ENCODE measurements around the gene AK9.

The AK9 gene

DNA sequence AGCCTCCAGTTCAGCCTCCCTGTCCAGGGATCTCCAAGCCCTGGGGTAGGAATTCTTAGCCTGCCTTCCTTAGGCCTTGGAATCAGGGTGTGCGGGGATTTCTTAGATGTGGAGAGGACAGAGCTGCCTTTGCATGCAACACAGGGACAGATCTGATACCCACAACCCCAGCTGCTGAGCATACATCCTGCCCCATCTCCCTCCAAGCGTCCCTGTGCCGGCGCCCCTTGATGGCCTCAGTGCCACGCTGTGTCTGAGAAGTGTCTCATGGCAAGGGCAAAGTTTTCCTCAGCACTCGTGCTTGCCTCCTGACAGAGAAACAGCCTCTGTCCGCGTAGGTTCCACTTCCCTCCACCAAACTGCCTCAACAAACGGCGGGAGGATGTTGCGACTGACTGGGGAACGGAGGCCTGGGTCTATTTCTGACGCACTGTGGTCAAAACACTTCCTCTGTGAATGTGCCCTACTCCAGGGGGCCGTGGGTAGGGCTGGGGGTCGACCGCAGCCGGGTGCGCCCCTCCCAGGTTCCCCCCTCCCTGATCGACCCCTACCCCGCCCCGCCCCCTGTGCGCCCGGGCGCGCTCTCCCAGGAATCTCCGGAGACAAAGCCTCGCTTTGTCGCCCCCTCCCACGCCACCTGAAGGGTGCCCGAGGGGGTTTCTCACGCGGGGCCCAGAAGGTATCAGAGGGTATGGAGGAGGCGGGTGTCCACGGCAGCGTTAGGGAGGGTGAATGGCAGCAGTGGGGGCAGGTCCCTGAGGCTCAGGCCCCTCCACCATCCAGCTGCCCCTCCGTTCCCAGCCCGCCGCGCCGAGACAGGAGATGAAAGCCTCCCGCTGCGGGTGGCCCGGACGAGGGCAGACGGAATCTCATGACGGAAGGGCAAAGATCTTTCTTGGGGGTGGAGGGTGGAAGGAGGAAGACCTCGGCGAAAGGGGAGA is 236.2 kb downstream of the AK9 start:
- peaks cover 10% of the 10 kb centered on the region for H3K36me3 ChIP-seq (ENCODE audit: control insufficient read depth, insufficient read depth, low read length, severe bottlenecking)
- H3K4me3 ChIP-seq (ENCODE audit: low read length) = peak overlapping the region; percentile 87
- DNase-seq (ENCODE audit: low read depth) = peak; percentile 47

DNA sequence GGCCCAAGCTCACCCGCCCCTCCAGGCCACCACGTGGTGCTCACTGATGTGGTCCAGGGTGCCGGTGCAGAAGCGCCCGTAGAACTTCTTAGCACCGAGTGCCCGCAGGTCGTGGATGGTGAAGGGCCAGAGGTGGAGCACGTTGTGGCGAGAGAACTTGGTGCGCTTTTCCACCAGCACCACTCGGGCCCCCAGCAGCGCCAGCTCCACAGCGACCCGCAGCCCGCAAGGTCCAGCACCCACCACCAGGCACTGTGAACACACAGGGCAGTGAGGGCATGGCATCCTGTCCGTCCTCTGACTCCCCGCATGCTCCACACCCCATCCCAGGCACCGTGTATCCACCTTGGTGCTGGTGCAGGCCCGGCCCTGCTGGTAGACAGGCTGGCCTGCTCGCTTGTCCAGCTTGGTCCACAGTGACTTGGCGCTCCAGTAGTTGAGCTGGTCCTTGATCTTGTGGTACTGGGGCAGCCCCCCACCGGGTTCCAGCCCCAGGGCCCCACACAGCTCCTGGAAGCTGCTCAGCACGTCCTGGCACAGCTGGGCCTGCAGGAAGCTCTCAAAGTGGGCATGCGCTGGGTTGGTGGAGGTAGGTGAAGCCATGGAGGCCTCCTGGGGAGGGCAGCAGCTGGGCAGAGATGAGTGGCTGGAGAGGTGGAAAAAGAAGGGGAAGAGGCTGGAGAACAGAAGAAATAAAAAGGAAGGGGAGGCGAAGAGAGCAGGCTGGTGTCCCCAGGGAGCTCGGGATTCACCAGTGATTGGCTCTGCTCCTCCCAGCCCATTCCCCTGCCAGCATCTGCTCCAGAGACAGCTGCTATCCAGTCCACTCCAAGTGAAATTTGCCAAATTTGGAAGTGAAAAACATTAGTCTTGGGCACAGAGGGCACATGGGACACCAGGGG is 237.2 kb downstream of the AK9 start:
- H3K36me3 ChIP-seq (ENCODE audit: control insufficient read depth, insufficient read depth, low read length, severe bottlenecking) = peaks cover 10% of the 10 kb centered on the region
- DNase-seq (ENCODE audit: low read depth) = no peak
- H3K4me3 ChIP-seq (ENCODE audit: low read length) = peak overlapping the region; percentile 87
- no peaks in the 10 kb centered on the region for H3K9me3 ChIP-seq (ENCODE audit: control insufficient read depth, low read length)
- H3K4me1 ChIP-seq (ENCODE audit: control insufficient read depth, insufficient read depth, low read length) = peaks cover 25% of the 10 kb centered on the region
- H3K27me3 ChIP-seq (replicated peaks; ENCODE audit: control insufficient read depth, insufficient read depth, low read length) = no peaks in the 10 kb centered on the region
- peak overlapping the region; percentile 87 for H3K9ac ChIP-seq (ENCODE audit: low read length)

More for the DNA sequence above, 236.2 kb downstream of the AK9 start:
- Histone ChIP-seq H3K27me3 (replicated peaks; ENCODE audit: control insufficient read depth, insufficient read depth, low read length) (no peaks in the 10 kb centered on the region), H3K9ac (ENCODE audit: low read length) (peak overlapping the region; percentile 87), H3K9me3 (ENCODE audit: control insufficient read depth, low read length) (no peaks in the 10 kb centered on the region), H3K4me1 (ENCODE audit: control insufficient read depth, insufficient read depth, low read length) (peaks cover 25% of the 10 kb centered on the region)

DNA sequence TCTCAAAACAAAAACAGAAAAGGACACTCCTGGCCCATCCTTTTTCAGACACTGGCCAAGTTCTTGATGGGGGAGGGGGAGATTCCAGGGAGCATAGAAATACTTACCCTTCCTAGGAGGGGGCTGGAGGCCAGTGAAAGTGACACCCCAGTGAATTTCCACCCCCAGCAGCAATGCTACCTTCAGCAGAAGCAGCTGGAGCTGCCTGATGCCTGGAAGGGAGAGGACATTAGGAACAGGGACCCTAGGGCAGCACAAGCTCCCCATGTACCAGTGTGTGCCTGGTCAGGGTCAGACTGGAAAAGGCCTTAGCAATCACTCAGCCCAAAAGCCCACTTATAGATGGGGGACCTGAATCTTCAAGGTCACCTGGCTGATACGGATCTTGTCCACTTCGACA is 237.8 kb downstream of the AK9 start:
- no peaks in the 10 kb centered on the region for H3K27me3 ChIP-seq (replicated peaks; ENCODE audit: control insufficient read depth, insufficient read depth, low read length)
- H3K4me3 ChIP-seq (ENCODE audit: low read length) = no peak overlapping the region
- no peak overlapping the region for H3K9ac ChIP-seq (ENCODE audit: low read length)
- H3K9me3 ChIP-seq (ENCODE audit: control insufficient read depth, low read length) = no peaks in the 10 kb centered on the region
- no peak for DNase-seq (ENCODE audit: low read depth)
- H3K36me3 ChIP-seq (ENCODE audit: control insufficient read depth, insufficient read depth, low read length, severe bottlenecking) = peaks cover 10% of the 10 kb centered on the region
- peaks cover 25% of the 10 kb centered on the region for H3K4me1 ChIP-seq (ENCODE audit: control insufficient read depth, insufficient read depth, low read length)

DNA sequence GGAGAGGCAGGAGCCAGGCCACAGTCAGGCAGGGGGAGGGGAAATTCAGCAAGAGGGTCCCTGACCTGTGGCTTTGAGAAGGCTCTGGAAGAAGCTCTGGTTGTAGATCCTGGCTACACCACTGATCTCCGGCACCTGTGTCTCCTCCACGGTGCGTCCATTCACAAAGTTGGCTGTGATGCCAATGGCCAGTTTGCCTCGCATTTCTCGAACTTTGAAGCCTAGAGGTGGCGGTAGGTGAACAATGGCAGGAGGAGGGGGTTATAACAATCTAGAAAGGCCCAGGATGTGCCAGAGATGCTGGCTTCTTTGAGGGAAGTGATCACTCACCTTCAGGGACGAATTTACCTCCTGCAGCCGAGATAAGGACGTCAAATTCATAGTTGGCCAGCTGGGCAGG is 238.8 kb downstream of the AK9 start:
- H3K9me3 ChIP-seq (ENCODE audit: control insufficient read depth, low read length) = no peaks in the 10 kb centered on the region
- H3K27me3 ChIP-seq (replicated peaks; ENCODE audit: control insufficient read depth, insufficient read depth, low read length) = no peaks in the 10 kb centered on the region
- DNase-seq (ENCODE audit: low read depth) = no peak
- H3K9ac ChIP-seq (ENCODE audit: low read length) = no peak overlapping the region
- peaks cover 18% of the 10 kb centered on the region for H3K4me1 ChIP-seq (ENCODE audit: control insufficient read depth, insufficient read depth, low read length)
- H3K4me3 ChIP-seq (ENCODE audit: low read length) = no peak overlapping the region
- H3K36me3 ChIP-seq (ENCODE audit: control insufficient read depth, insufficient read depth, low read length, severe bottlenecking) = peaks cover 10% of the 10 kb centered on the region

DNA sequence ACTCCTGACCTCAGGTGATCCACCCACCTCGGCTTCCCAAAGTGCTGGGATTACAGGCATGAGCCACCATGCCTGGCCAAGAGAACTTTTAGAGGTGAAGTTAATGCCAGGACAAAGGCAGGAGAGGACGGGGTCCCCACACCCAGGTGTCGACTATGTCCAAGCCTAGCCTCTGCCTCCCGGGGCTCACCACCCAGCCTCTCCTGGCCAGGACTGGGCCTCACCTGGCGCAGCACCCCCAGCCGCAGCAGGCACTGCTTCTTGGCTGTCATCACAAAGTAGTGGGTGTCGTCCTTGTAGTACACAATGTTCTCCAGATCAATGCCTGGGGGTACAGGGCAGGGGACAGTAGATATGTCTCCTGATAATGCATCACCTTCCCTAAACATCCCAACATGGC is 239.6 kb downstream of the AK9 start:
- Histone ChIP-seq H3K36me3 (ENCODE audit: control insufficient read depth, insufficient read depth, low read length, severe bottlenecking) (peaks cover 14% of the 10 kb centered on the region), H3K9me3 (ENCODE audit: control insufficient read depth, low read length) (no peaks in the 10 kb centered on the region), H3K4me3 (ENCODE audit: low read length) (no peak overlapping the region), H3K9ac (ENCODE audit: low read length) (no peak overlapping the region), H3K4me1 (ENCODE audit: control insufficient read depth, insufficient read depth, low read length) (peaks cover 11% of the 10 kb centered on the region), H3K27me3 (replicated peaks; ENCODE audit: control insufficient read depth, insufficient read depth, low read length) (no peaks in the 10 kb centered on the region)
- no peak for DNase-seq (ENCODE audit: low read depth)

DNA sequence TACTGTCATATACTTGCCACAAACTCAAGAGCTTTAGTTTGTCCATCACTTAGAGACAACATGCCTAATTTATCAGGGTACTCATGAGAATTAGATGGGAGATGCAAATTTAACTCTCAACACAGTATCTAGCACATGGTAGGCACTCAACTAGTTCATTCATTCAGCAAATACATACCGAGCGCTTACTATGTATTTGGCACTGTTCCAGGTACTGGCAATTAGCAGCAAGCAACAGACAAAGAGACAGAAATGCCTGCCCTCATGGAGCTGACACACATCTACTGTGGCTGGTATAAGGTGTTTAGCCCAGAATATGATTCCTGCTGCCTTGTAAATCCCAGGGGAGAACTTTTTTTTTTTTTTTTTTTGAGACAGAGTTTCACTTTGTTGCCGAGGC is 240.2 kb downstream of the AK9 start:
- Histone ChIP-seq H3K4me3 (ENCODE audit: low read length) (no peak overlapping the region), H3K27me3 (replicated peaks; ENCODE audit: control insufficient read depth, insufficient read depth, low read length) (no peaks in the 10 kb centered on the region), H3K9ac (ENCODE audit: low read length) (no peak overlapping the region), H3K4me1 (ENCODE audit: control insufficient read depth, insufficient read depth, low read length) (peaks cover 9% of the 10 kb centered on the region), H3K36me3 (ENCODE audit: control insufficient read depth, insufficient read depth, low read length, severe bottlenecking) (peaks cover 20% of the 10 kb centered on the region), H3K9me3 (ENCODE audit: control insufficient read depth, low read length) (no peaks in the 10 kb centered on the region)
- DNase-seq (ENCODE audit: low read depth) = no peak

DNA sequence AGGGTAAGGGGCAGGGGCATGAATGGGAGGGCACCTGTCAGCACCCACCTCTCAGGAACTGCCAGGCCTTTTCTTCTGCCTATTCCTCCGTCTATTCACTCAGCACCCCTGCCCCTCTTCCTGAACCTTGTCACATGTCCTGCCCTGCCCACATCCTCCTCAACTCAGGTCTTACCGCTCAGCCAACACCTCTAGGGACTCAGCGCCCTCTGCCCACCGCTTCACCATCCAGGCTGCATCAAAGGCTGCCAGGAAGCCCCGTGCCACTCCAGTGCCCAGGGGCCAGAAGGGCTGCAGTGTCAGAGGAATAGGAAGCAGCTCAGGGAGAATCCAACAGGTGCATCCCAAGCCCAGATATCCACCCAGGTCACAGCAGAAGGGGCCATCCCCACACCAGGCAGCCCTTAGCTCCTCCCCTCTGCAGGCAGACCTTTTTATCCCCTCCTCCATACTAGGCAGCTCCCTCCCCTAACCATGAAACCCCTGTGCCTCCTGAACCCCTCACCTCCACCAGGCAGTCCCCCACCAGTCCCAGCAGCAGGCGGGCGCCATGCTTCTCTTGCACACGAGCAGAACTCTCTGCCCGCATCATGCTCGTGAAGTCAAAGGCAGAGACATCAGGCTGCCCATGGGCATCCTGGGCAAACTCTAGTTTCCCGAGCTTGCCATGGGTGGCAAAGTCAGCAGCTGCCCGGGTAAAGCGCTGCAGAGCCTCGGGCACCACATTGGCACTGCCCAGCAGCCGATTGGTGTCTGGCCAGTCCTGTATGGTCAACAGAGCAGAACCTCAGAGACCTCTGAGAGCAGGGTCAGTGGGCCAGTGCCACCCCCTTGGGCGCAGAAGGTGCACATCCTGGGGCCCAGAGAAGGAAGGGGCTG is 241.0 kb downstream of the AK9 start:
- Histone ChIP-seq H3K9ac (ENCODE audit: low read length) (no peak overlapping the region), H3K4me1 (ENCODE audit: control insufficient read depth, insufficient read depth, low read length) (peaks cover 9% of the 10 kb centered on the region), H3K9me3 (ENCODE audit: control insufficient read depth, low read length) (no peaks in the 10 kb centered on the region), H3K36me3 (ENCODE audit: control insufficient read depth, insufficient read depth, low read length, severe bottlenecking) (peaks cover 27% of the 10 kb centered on the region), H3K4me3 (ENCODE audit: low read length) (no peak overlapping the region), H3K27me3 (replicated peaks; ENCODE audit: control insufficient read depth, insufficient read depth, low read length) (no peaks in the 10 kb centered on the region)
- no peak for DNase-seq (ENCODE audit: low read depth)

DNA sequence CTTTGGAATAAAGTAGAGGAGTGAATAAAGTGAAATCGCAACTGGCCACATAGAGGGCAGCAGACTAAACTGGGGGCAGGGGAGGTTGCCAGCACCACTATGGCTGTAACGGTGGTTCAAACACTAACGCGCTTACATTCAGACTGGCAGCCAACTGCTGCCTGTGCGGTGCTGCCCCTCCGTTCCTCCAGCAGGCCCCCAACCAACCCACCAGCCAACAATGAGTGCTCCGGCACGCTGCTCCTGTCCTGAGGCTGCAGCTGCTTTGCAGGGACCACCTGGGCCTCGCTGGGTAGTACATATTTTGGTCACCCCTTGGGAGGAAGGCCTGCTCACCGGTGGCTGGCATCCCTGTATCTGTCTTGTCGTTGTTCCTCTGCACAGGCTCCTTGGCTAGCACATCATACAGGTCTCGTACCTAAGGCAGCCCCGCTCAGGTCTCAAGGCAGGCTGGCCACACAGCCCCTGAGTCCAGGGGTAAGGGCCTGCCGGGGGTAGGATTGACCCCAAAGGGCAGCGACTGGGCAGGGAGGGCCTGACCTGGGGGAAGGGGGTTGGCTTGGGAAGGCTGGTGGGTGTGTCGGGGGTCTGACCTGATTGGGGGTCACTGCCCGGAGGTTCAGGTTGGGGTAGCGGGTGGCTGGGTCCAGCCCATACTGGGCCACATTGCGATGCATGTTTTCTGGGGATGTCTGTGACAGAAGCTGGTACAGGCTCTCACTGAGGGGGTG is 241.8 kb downstream of the AK9 start:
- Histone ChIP-seq H3K4me1 (ENCODE audit: control insufficient read depth, insufficient read depth, low read length) (peaks cover 4% of the 10 kb centered on the region), H3K36me3 (ENCODE audit: control insufficient read depth, insufficient read depth, low read length, severe bottlenecking) (peaks cover 35% of the 10 kb centered on the region), H3K27me3 (replicated peaks; ENCODE audit: control insufficient read depth, insufficient read depth, low read length) (no peaks in the 10 kb centered on the region), H3K9ac (ENCODE audit: low read length) (no peak overlapping the region), H3K9me3 (ENCODE audit: control insufficient read depth, low read length) (no peaks in the 10 kb centered on the region), H3K4me3 (ENCODE audit: low read length) (no peak overlapping the region)
- DNase-seq (ENCODE audit: low read depth) = no peak

DNA sequence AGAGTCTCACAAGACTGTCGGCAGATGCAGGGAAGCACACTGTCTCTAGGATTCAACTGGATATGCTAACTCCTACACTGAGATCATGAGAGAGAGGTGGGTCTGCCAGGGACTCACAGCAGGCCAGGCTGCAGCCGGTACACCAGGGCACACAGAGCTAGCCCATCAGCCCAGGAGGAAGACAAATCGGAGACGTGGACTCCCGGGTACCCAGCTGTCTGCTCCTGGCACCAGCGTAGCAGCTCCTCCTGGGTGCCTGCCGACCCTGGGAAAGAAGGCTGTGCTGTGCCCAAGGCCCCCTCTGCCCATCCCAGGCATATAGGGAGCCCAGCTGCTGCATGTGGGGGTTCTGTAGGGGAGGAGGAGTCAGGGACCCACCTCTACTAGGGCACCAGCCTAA is 242.4 kb downstream of the AK9 start:
- Histone ChIP-seq H3K9ac (ENCODE audit: low read length) (no peak overlapping the region), H3K36me3 (ENCODE audit: control insufficient read depth, insufficient read depth, low read length, severe bottlenecking) (peaks cover 42% of the 10 kb centered on the region), H3K4me1 (ENCODE audit: control insufficient read depth, insufficient read depth, low read length) (no peaks in the 10 kb centered on the region), H3K4me3 (ENCODE audit: low read length) (no peak overlapping the region), H3K9me3 (ENCODE audit: control insufficient read depth, low read length) (no peaks in the 10 kb centered on the region), H3K27me3 (replicated peaks; ENCODE audit: control insufficient read depth, insufficient read depth, low read length) (no peaks in the 10 kb centered on the region)
- no peak for DNase-seq (ENCODE audit: low read depth)

DNA sequence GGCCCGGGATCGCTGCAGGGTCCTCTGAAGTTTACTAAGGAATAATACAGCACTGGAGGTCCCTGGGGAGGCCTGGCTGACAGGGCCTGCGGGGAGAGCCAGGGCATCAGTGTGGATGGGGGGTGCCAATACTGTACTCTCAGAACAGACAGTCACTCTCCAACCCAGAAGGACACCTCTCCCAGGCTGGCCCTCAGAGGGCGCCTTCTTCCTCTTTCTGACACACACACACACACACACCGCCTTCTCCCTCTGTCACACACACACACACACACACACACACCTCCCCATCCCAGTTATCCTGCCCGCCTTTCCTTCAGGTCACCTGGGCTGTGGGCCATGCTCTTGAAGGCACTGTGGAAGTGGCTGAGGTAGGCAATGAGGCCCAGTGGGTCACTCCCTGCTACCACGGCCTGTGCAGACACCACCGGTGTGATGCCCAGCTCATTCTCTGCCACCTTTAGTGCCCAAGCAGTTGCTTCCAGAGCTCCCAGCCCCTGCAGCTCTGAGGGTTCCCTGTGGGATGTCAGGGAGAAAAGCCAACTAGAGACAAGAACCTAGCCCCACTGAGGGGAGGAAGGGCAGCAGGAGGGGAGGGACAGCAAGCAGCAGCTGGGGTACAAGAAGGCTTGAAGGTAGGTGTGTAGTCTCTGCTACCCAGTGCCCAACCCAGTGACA is 243.0 kb downstream of the AK9 start:
- Histone ChIP-seq H3K4me3 (ENCODE audit: low read length) (no peak overlapping the region), H3K9me3 (ENCODE audit: control insufficient read depth, low read length) (no peaks in the 10 kb centered on the region), H3K9ac (ENCODE audit: low read length) (no peak overlapping the region), H3K4me1 (ENCODE audit: control insufficient read depth, insufficient read depth, low read length) (no peaks in the 10 kb centered on the region), H3K27me3 (replicated peaks; ENCODE audit: control insufficient read depth, insufficient read depth, low read length) (no peaks in the 10 kb centered on the region), H3K36me3 (ENCODE audit: control insufficient read depth, insufficient read depth, low read length, severe bottlenecking) (peaks cover 48% of the 10 kb centered on the region)
- DNase-seq (ENCODE audit: low read depth) = no peak
